PFSK-1 (cell line): ENCODE data around the gene NEU3.

Source experiments
- FOXP2 ChIP-seq: optimal IDR thresholded peaks from 2 replicates; pipeline ENCODE3; 2011; ENCODE audit warnings: borderline replicate concordance, control low read depth, inconsistent platforms; ENCODE audit not compliant: insufficient read depth; ENCODE audit errors: extremely low read length, extremely low read depth
- POLR2AphosphoS5 ChIP-seq: IDR thresholded peaks from 2 replicates; pipeline ENCODE4 v1.6.1; 2012; ENCODE audit warnings: low read depth, mild to moderate bottlenecking, control low read depth, low read length, moderate library complexity
- REST ChIP-seq, 2 experiments: IDR thresholded peaks; 2 replicates each; pipeline versions ENCODE4 v1.6.1 to v1.8.0; 2011 to 2012; ENCODE audit warnings: low read depth in 2 of 2, low read length in 2 of 2, control low read depth in 1 of 2, inconsistent platforms in 1 of 2, mild to moderate bottlenecking in 1 of 2, moderate library complexity in 1 of 2; ENCODE audit not compliant: insufficient read depth in 1 of 2
- SIN3A ChIP-seq: IDR thresholded peaks from 2 replicates; pipeline ENCODE4 v1.6.1; 2012; ENCODE audit warnings: mild to moderate bottlenecking, low read length, moderate library complexity, borderline replicate concordance; ENCODE audit not compliant: insufficient read depth
- TAF1 ChIP-seq: IDR thresholded peaks from 2 replicates; pipeline ENCODE4 v1.6.1; 2012; ENCODE audit warnings: low read length, control low read depth, borderline replicate concordance; ENCODE audit not compliant: insufficient read depth

NEU3 gene

DNA sequence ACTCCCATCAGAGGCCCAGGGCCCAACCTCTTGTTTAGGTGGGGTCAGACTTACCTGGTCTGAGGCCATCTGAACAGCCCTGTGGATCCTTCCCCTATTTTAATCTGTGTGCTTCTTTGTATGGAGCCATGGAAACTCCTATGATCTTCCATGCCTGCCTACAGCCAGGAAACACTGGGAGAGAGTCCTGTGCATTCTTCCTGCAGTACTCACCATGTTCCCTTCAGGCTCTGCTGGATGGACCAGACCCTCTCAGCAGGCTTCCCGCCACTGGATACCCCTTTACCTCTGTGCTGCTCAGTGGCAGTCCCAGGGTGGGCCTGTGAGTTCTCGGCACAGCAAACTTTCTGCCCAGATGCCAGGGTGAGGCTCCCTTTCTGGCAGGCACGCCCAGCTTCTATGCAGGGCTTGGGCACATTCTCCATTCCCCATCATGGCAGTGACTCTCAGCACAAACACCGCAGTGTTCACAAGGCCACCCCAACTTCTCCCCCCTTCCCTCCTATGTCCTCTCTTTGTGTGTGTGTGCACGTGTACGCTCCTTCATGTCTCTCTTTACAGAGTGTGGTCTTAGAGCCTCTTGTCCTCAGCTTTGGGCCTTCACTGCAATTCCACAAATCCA is 34.8 kb downstream of the NEU3 start:
- no peak for TF ChIP-seq FOXP2
- TF ChIP-seq POLR2AphosphoS5, result no peak
- TF ChIP-seq TAF1, result no peak
- TF ChIP-seq REST (IDR thresholded peaks at IDR 0.05; ENCODE audit: insufficient read depth in 1 of 2, low read depth in 2 of 2, low read length in 2 of 2), result no peak
- no peak for TF ChIP-seq SIN3A

DNA sequence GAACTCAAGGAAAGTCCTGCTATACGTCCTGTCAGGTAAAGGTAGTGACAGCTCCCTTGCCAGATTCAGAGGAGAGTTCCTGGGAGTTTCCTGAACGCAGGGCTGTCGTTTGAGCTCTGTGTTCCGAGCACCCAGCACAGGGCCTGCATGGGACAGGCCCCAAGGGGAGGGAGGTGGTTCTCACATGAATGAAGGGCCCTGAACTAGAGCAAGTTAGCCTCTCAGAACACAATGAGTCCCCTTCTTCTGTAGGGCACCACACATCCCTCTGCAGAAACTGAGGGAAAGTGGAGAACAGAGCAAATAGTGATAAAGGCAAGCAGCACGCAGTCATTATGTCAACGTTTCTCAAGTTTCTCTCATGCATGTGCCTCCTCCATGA is 35.3 kb downstream of the NEU3 start:
- TF ChIP-seq TAF1, result no peak
- no peak for TF ChIP-seq SIN3A

- TF ChIP-seq REST (IDR thresholded peaks at IDR 0.05; ENCODE audit: insufficient read depth in 1 of 2, low read depth in 2 of 2, low read length in 2 of 2), result no peak
- TF ChIP-seq POLR2AphosphoS5, result no peak
- TF ChIP-seq SIN3A, result no peak
- TF ChIP-seq FOXP2, result no peak
- TF ChIP-seq TAF1, result no peak
Measured at GRCh38 chr11:75024764-75025211, 36.1 kb downstream of the NEU3 start.

GRCh38 chr11:75025561-75025960 is 36.8 kb downstream of the NEU3 start:
- TF ChIP-seq FOXP2, result no peak

GRCh38 chr11:75028321-75028720 is 39.6 kb downstream of the NEU3 start:
- TF ChIP-seq POLR2AphosphoS5 (no peak), TAF1 (no peak), SIN3A (no peak), REST (IDR thresholded peaks at IDR 0.05; ENCODE audit: insufficient read depth in 1 of 2, low read depth in 2 of 2, low read length in 2 of 2) (no peak), FOXP2 (no peak)

- no peak for TF ChIP-seq REST (IDR thresholded peaks at IDR 0.05; ENCODE audit: insufficient read depth in 1 of 2, low read depth in 2 of 2, low read length in 2 of 2)
- TF ChIP-seq SIN3A, result no peak
Measured at GRCh38 chr11:75028724-75029123, 40.0 kb downstream of the NEU3 start.
